HL-60 (cell line): ENCODE results near the gene KRT71.
"Not testable (repeated sequence)": the region's sequence is repeated elsewhere in the genome, so short reads cannot be mapped to it uniquely, and the experiment has no call there.

Experiments used
- DNase-seq, 2 experiments: peaks; one replicate each; pipeline ENCODE4 v3.0.0-alpha.2; 2010 to 2020; ENCODE audit warnings: low read depth in 1 of 2, low spot score in 1 of 2
- H3K27ac ChIP-seq: fragments of 250-450 bp; sonication (Bioruptor Pico); replicated peaks from 2 replicates; pipeline ENCODE4 v1.5.1; 2020; ENCODE audit warnings: mild to moderate bottlenecking, moderate library complexity
- H3K27me3 ChIP-seq: fragments of 250-450 bp; sonication (Bioruptor Pico); 2 replicates; pipeline ENCODE4 v1.5.1; 2021; ENCODE audit warnings: mild to moderate bottlenecking, moderate library complexity; ENCODE audit not compliant: insufficient read depth, poor library complexity, severe bottlenecking
- H3K4me3 ChIP-seq: replicated peaks from 2 replicates; pipeline ENCODE4 v1.5.1; 2011; ENCODE audit warnings: mild to moderate bottlenecking, control low read depth, low read length; ENCODE audit not compliant: insufficient read depth
- GABPA ChIP-seq: IDR thresholded peaks from 2 replicates; pipeline ENCODE4 v1.6.1; 2012; ENCODE audit warnings: low read depth
- POLR2AphosphoS5 ChIP-seq: IDR thresholded peaks from 2 replicates; pipeline ENCODE4 v1.6.1; 2012; ENCODE audit warnings: low read depth
- REST ChIP-seq: IDR thresholded peaks from 2 replicates; pipeline ENCODE4 v1.6.1; 2012; ENCODE audit warnings: low read depth; ENCODE audit not compliant: insufficient replicate concordance
- SPI1 ChIP-seq: IDR thresholded peaks from 2 replicates; pipeline ENCODE4 v1.6.1; 2012; ENCODE audit warnings: low read depth, mild to moderate bottlenecking, borderline replicate concordance
- TF ChIP-seq, protein P1 (sequence below): IDR thresholded peaks from one replicate; pipeline ENCODE4 v1.5.1; 2011; ENCODE audit warnings: low read length, control low read depth, inconsistent platforms; ENCODE audit not compliant: insufficient read depth

KRT71 gene

DNA sequence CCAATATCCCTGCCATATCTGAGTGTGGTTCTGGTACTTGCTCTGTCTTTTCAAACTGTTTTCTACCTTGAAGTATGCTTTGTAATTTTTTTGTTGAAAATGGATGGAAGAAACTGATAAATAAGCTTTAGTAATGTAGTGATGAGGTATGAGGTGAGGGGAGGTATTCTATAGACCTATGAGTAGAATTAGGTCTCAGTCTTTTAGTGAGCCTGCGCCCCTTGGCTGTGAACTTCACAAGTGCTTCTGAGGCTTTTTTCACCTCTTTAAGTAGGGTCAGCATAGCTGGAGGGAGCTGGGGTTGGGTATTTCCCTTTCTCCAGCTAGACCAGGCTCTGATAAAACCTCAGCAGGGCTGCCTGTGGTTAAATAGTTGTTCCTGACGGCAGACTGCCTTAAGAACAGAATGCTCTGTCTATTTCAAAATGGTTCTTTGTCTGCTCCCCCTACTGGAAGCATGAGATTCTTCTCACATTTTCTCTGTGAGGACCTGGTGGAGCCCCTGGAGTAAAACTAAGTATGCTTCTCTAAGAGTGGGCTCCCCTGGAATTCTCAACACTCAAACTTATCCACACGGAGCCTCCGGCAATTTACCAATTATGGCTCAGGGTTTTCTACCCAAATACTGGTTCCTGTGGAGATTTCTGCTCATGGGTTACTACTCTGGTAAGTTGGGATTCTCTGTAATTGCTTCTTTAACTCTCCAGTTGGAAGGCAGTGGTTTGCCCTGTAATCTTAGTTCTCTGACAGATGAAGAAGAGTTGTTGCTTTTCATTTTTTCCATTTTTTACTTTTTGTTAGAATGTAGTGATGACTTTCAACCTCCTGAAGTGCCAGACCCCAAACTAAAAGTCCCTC lies 45.9 kb downstream of the KRT71 start:
- TF ChIP-seq SPI1, result no peak
- TF ChIP-seq, protein P1, sequence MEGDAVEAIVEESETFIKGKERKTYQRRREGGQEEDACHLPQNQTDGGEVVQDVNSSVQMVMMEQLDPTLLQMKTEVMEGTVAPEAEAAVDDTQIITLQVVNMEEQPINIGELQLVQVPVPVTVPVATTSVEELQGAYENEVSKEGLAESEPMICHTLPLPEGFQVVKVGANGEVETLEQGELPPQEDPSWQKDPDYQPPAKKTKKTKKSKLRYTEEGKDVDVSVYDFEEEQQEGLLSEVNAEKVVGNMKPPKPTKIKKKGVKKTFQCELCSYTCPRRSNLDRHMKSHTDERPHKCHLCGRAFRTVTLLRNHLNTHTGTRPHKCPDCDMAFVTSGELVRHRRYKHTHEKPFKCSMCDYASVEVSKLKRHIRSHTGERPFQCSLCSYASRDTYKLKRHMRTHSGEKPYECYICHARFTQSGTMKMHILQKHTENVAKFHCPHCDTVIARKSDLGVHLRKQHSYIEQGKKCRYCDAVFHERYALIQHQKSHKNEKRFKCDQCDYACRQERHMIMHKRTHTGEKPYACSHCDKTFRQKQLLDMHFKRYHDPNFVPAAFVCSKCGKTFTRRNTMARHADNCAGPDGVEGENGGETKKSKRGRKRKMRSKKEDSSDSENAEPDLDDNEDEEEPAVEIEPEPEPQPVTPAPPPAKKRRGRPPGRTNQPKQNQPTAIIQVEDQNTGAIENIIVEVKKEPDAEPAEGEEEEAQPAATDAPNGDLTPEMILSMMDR, result peak; percentile 0
- DNase-seq, result peak in 1 of 2 experiments; percentile 22
- Histone ChIP-seq H3K4me3 (no peak overlapping the region), H3K27me3 (peaks cover 7% of the 10 kb centered on the region), H3K27ac (no peak overlapping the region)

GRCh38 chr12:52502877-52503276 lies 50.1 kb downstream of the KRT71 start:
- no peak overlapping the region for H3K27ac ChIP-seq
- peaks cover 7% of the 10 kb centered on the region for H3K27me3 ChIP-seq
- TF ChIP-seq REST (no peak), GABPA (no peak), POLR2AphosphoS5 (no peak), SPI1 (no peak)
- TF ChIP-seq, protein P1, result no peak
- no peak overlapping the region for H3K4me3 ChIP-seq
- DNase-seq, result no peak

- TF ChIP-seq SPI1 (no peak), POLR2AphosphoS5 (no peak), GABPA (no peak), REST (no peak)
- TF ChIP-seq, protein P1, result no peak
- Histone ChIP-seq H3K4me3 (no peak overlapping the region), H3K27me3 (peaks cover 7% of the 10 kb centered on the region), H3K27ac (no peak overlapping the region)
- no peak for DNase-seq
Measured at GRCh38 chr12:52501490-52501889, 51.5 kb downstream of the KRT71 start.

- H3K27ac ChIP-seq, DNase-seq, H3K27me3 ChIP-seq, H3K4me3 ChIP-seq: not testable (repeated sequence)
Measured at GRCh38 chr12:52500574-52500973, 52.4 kb downstream of the KRT71 start.
